HepG2 (cell line): ENCODE data around the gene IRF2. TPM values are rescaled to one million over a fixed set of nuclear protein-coding genes. Genes with fewer than 3 reads are reported as not detected.

Source experiments
- ATAC-seq: fragments of 200-7000 bp; cut with Tn5 transposase; 3 replicates; pipeline ENCODE4 v1.9.1; 2020; ENCODE audit warnings: mild to moderate bottlenecking, moderate library complexity
- BruUV-seq: library from RNA; stranded (reverse); fragments of 400-500 nt; replicated peaks from 2 replicates; lab custom pipeline; 2021; lab: Mats Ljungman, UMichigan
- CTCF ChIA-PET: fragments of 300-600 bp; formaldehyde crosslinking; extraction: SDS; loops from one replicate; lab custom pipeline; 2021; ENCODE audit warnings: low total read pairs, inconsistent platforms, low intra/inter-chr PET ratio; lab: Yijun Ruan, JAX
- POLR2A ChIA-PET: fragments of 350-600 bp; sonication (Branson Sonifier 250); formaldehyde crosslinking; loops from one replicate; lab custom pipeline; 2020; ENCODE audit warnings: antibody characterized with exemption, inconsistent platforms; lab: Yijun Ruan, JAX
- DNase-seq: peaks from one replicate; pipeline ENCODE4 v3.0.0-alpha.2; 2015; ENCODE audit warnings: low spot score
- FAIRE-seq: peaks from 3 replicates; lab custom pipeline; 2011; peaks lifted over from hg19 to GRCh38; lab: Jason Lieb, UNC
- H2AFZ ChIP-seq: one replicate; pipeline ENCODE4 v1.6.1; 2011; ENCODE audit warnings: low read length, inconsistent platforms
- H3K27ac ChIP-seq: fragments of 300-600 bp; 3 replicates; pipeline ENCODE4 v1.8.0; 2011; ENCODE audit warnings: mixed run types, mild to moderate bottlenecking, mixed read lengths, low read length, inconsistent platforms; ENCODE audit not compliant: insufficient read depth; ENCODE audit errors: extremely low read length
- H3K27me3 ChIP-seq, 2 experiments: fragments of 200-600 bp in 1 of 2; 2 replicates in 1 of 2; 3 replicates in 1 of 2; pipeline versions ENCODE4 v1.6.0 to v1.8.0; 2011; ENCODE audit warnings: low read length in 2 of 2, mild to moderate bottlenecking in 2 of 2, moderate library complexity in 2 of 2, inconsistent platforms in 1 of 2; ENCODE audit not compliant: insufficient read depth in 2 of 2, control insufficient read depth in 1 of 2
- H3K36me3 ChIP-seq, 2 experiments: fragments of 200-600 bp in 1 of 2; replicated peaks in 1 of 2; 2 replicates in 1 of 2; 3 replicates in 1 of 2; pipeline versions ENCODE4 v1.5.1 to v1.8.0; 2011; ENCODE audit warnings: low read length in 2 of 2, inconsistent platforms in 1 of 2; ENCODE audit not compliant: insufficient read depth in 2 of 2, control insufficient read depth in 1 of 2
- H3K4me1 ChIP-seq: 2 replicates; pipeline ENCODE4 v1.5.1; 2012; ENCODE audit warnings: low read length, inconsistent platforms; ENCODE audit not compliant: insufficient read depth
- H3K4me2 ChIP-seq: 2 replicates; pipeline ENCODE4 v1.6.0; 2011; ENCODE audit warnings: low read depth, low read length, inconsistent platforms
- H3K4me3 ChIP-seq, 3 experiments: fragments of 200-600 bp in 1 of 3; sonication (generic), shearing (Covaris generic) in 1 of 3; replicated peaks in 1 of 3; 2 replicates each; pipeline ENCODE4 v1.5.1; 2011 to 2016; ENCODE audit warnings: low read length in 3 of 3, inconsistent platforms in 2 of 3, low read depth in 2 of 3, mild to moderate bottlenecking in 2 of 3, control low read depth in 1 of 3, mixed read lengths in 1 of 3; ENCODE audit not compliant: insufficient read depth in 1 of 3
- H3K79me2 ChIP-seq: one replicate; pipeline ENCODE4 v1.6.1; 2011; ENCODE audit warnings: low read length, inconsistent platforms; ENCODE audit not compliant: insufficient read depth
- H3K9ac ChIP-seq: 2 replicates; pipeline ENCODE4 v1.6.0; 2011; ENCODE audit warnings: mild to moderate bottlenecking, low read depth, low read length, inconsistent platforms; ENCODE audit not compliant: insufficient read depth
- H3K9me3 ChIP-seq: 2 replicates; pipeline ENCODE4 v1.5.1; 2012; ENCODE audit warnings: mild to moderate bottlenecking, low read length
- H4K20me1 ChIP-seq: 2 replicates; pipeline ENCODE4 v1.6.0; 2011; ENCODE audit warnings: inconsistent platforms, mild to moderate bottlenecking, low read length, moderate library complexity; ENCODE audit not compliant: insufficient read depth
- FOXA1 ChIP-seq, 2 experiments: fragments of 450-650 bp in 1 of 2; sonication (generic) in 1 of 2; formaldehyde crosslinking in 1 of 2; IDR thresholded peaks; 2 replicates each; pipeline versions ENCODE4 v1.4.0 to v1.6.1; 2016 to 2020; ENCODE audit warnings: missing genetic modification reagents in 1 of 2
- FOXA3 ChIP-seq: IDR thresholded peaks from 2 replicates; pipeline ENCODE4 v1.6.1; 2016; ENCODE audit warnings: missing genetic modification reagents, missing compliant biosample characterization
- FOXC1 ChIP-seq: sonication (generic); formaldehyde crosslinking; IDR thresholded peaks from 2 replicates; pipeline ENCODE4 v1.8.0; 2022; ENCODE audit warnings: mild to moderate bottlenecking, missing genetic modification reagents, borderline replicate concordance
- PHF5A ChIP-seq: IDR thresholded peaks from one replicate; pipeline ENCODE4 v1.6.1; 2018; ENCODE audit warnings: low read depth, missing genetic modification reagents; ENCODE audit not compliant: unreplicated experiment
- RFXAP ChIP-seq: sonication (generic); formaldehyde crosslinking; IDR thresholded peaks from 2 replicates; pipeline ENCODE4 v1.4.0; 2020; ENCODE audit warnings: missing genetic modification reagents, borderline replicate concordance
- ZBTB42 ChIP-seq: sonication (generic); formaldehyde crosslinking; IDR thresholded peaks from 2 replicates; pipeline ENCODE4 v1.5.0; 2020; ENCODE audit warnings: mild to moderate bottlenecking, missing genetic modification reagents
- ZNF264 ChIP-seq: sonication (generic); formaldehyde crosslinking; IDR thresholded peaks from 2 replicates; pipeline ENCODE4 v1.4.0; 2020; ENCODE audit warnings: missing genetic modification reagents
- ZNF292 ChIP-seq: sonication (generic); formaldehyde crosslinking; IDR thresholded peaks from 2 replicates; pipeline ENCODE4 v1.8.1; 2022; ENCODE audit warnings: mild to moderate bottlenecking, low read depth, missing genetic modification reagents, borderline replicate concordance
- WGBS: methylation state at CpG from one replicate; pipeline ENCODE4 v1.1.6; 2017; ENCODE audit warnings: low lambda C conversion rate; 5-methylcytosine and 5-hydroxymethylcytosine counted together
- in situ Hi-C: cut with HindIII; loops from 2 replicates; pipeline ENCODE4 v1.10.0; 2017; ENCODE audit warnings: low pct_unique_long_range_greater_than_20kb; ENCODE audit not compliant: extremely low pct_ligation_motif_present
- intact Hi-C: fragments of 100-400 bp; cut with micrococcal nuclease; formaldehyde crosslinking; loops from one replicate; pipeline ENCODE4 v1.10.0; 2022; ENCODE audit not compliant: unreplicated experiment
- polyA plus RNA-seq, 8 experiments: library from polyadenylated mRNA; depleted of rRNA in 3 of 8; stranded (reverse) in 7 of 8; unstranded in 1 of 8; fragments of >200 nt; fragmentation: Illumina TruSeq in 4 of 8; extraction: Trizol in 4 of 8; gene quantifications; 2 replicates each; pipeline versions ENCODE4 v1.2.1 to v1.2.3, GENCODE V29; 2011 to 2016; ENCODE audit warnings: low read depth in 4 of 8, missing spikeins in 1 of 8, mixed read lengths in 1 of 8; ENCODE audit not compliant: insufficient read depth in 1 of 8
- total RNA-seq, 5 experiments: library from RNA; depleted of rRNA; stranded (reverse); fragments of >200 nt; fragmentation: Illumina TruSeq; extraction: Trizol; gene quantifications; 2 replicates each; pipeline ENCODE4 v1.2.3, GENCODE V29; 2016; ENCODE audit warnings: low read depth in 1 of 5
- TF ChIP-seq, protein P1 (sequence below): IDR thresholded peaks from 2 replicates; pipeline ENCODE4 v1.6.1; 2012; ENCODE audit warnings: low read length, improper control_type of control experiment
- TF ChIP-seq, protein P2 (sequence below): fragments of 450-650 bp; IDR thresholded peaks from 2 replicates; pipeline ENCODE4 v1.6.1; 2017; ENCODE audit warnings: mild to moderate bottlenecking
- TF ChIP-seq, protein P3 (sequence below): sonication (generic); formaldehyde crosslinking; IDR thresholded peaks from 2 replicates; pipeline ENCODE4 v1.5.0; 2020; ENCODE audit warnings: missing genetic modification reagents, mild to moderate bottlenecking, borderline replicate concordance

IRF2 gene
- total and polyA plus RNA-seq, 2 of the 13 experiments (the other 11 are each of a cell fraction or from before 2014, with no cell fraction given) = 15.5 to 28.8 TPM

DNA sequence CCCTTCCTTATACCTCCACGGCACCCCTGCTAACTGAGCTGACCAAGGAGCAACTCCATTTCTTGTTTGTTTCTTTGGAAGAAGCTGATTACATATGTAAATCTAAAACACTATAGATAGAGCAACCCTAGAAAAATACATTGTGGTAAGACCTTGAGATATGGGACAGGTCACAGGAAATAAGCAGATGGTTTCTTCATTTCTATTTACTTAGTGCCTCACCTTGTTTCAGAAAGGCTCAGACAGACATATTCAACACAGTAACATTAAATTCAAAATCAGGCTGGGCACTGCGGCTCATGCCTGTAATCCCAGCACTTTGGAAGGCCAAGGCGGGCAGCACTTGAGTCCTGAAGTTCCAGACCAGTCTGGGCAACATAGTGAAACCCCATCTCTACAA, 47.3 kb downstream of the IRF2 start:
- BruUV-seq = no TSS peak
- FAIRE-seq = no peak
- Histone ChIP-seq H3K9me3 (no peaks in the 10 kb centered on the region), H4K20me1 (peaks cover 3% of the 10 kb centered on the region; the same call in 1 of the 2 replicates), H3K4me2 (no peak overlapping the region), H3K4me1 (peaks cover 10% of the 10 kb centered on the region), H3K4me3 (no peak overlapping the region), H3K36me3 (peaks cover 13 to 58% of the 10 kb centered on the region in 2 experiments), H3K9ac (no peak overlapping the region), H3K27ac (no peak overlapping the region), H3K79me2 (peaks cover 18% of the 10 kb centered on the region), H3K27me3 (no peaks in the 10 kb centered on the region), H2AFZ (no peak overlapping the region)
- 92% methylated on average over 3 of the region's 3 CpGs for WGBS
- ChIA-PET CTCF (no interaction called here), POLR2A (interaction anchor here (1.9 kb wide), 1 partner anchor 13 kb away, joined by 5 read pairs; no protein-coding TSS in a partner anchor)
- ATAC-seq = no peak
- DNase-seq = no peak
- intact Hi-C loops (no loop called here), in situ Hi-C loops (no loop called here)
- TF ChIP-seq FOXC1 = no peak
- TF ChIP-seq PHF5A (CRISPR knock-in tag) = no peak
- TF ChIP-seq, protein P1, sequence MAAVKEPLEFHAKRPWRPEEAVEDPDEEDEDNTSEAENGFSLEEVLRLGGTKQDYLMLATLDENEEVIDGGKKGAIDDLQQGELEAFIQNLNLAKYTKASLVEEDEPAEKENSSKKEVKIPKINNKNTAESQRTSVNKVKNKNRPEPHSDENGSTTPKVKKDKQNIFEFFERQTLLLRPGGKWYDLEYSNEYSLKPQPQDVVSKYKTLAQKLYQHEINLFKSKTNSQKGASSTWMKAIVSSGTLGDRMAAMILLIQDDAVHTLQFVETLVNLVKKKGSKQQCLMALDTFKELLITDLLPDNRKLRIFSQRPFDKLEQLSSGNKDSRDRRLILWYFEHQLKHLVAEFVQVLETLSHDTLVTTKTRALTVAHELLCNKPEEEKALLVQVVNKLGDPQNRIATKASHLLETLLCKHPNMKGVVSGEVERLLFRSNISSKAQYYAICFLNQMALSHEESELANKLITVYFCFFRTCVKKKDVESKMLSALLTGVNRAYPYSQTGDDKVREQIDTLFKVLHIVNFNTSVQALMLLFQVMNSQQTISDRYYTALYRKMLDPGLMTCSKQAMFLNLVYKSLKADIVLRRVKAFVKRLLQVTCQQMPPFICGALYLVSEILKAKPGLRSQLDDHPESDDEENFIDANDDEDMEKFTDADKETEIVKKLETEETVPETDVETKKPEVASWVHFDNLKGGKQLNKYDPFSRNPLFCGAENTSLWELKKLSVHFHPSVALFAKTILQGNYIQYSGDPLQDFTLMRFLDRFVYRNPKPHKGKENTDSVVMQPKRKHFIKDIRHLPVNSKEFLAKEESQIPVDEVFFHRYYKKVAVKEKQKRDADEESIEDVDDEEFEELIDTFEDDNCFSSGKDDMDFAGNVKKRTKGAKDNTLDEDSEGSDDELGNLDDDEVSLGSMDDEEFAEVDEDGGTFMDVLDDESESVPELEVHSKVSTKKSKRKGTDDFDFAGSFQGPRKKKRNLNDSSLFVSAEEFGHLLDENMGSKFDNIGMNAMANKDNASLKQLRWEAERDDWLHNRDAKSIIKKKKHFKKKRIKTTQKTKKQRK = no peak
- TF ChIP-seq ZNF292 (CRISPR knock-in tag) = no peak
- TF ChIP-seq ZNF264 (CRISPR knock-in tag) = no peak
- no peak for TF ChIP-seq RFXAP
- TF ChIP-seq, protein P2, sequence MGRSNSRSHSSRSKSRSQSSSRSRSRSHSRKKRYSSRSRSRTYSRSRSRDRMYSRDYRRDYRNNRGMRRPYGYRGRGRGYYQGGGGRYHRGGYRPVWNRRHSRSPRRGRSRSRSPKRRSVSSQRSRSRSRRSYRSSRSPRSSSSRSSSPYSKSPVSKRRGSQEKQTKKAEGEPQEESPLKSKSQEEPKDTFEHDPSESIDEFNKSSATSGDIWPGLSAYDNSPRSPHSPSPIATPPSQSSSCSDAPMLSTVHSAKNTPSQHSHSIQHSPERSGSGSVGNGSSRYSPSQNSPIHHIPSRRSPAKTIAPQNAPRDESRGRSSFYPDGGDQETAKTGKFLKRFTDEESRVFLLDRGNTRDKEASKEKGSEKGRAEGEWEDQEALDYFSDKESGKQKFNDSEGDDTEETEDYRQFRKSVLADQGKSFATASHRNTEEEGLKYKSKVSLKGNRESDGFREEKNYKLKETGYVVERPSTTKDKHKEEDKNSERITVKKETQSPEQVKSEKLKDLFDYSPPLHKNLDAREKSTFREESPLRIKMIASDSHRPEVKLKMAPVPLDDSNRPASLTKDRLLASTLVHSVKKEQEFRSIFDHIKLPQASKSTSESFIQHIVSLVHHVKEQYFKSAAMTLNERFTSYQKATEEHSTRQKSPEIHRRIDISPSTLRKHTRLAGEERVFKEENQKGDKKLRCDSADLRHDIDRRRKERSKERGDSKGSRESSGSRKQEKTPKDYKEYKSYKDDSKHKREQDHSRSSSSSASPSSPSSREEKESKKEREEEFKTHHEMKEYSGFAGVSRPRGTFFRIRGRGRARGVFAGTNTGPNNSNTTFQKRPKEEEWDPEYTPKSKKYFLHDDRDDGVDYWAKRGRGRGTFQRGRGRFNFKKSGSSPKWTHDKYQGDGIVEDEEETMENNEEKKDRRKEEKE = no peak
- TF ChIP-seq, protein P3, sequence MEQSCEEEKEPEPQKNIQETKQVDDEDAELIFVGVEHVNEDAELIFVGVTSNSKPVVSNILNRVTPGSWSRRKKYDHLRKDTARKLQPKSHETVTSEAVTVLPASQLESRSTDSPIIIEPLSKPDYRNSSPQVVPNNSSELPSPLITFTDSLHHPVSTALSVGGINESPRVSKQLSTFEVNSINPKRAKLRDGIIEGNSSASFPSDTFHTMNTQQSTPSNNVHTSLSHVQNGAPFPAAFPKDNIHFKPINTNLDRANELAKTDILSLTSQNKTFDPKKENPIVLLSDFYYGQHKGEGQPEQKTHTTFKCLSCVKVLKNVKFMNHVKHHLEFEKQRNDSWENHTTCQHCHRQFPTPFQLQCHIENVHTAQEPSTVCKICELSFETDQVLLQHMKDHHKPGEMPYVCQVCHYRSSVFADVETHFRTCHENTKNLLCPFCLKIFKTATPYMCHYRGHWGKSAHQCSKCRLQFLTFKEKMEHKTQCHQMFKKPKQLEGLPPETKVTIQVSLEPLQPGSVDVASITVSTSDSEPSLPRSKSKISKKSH (CRISPR knock-in tag) = no peak
- TF ChIP-seq ZBTB42 (CRISPR knock-in tag) = no peak
- 0 out of 2 replicates have a peak, but pooled peaks have one; percentile 34 for TF ChIP-seq FOXA3 (CRISPR knock-in tag)
- TF ChIP-seq FOXA1 (IDR thresholded peaks at IDR 0.05) = no peak
- 0 out of 2 replicates have a peak, but pooled peaks have one; percentile 9 for TF ChIP-seq FOXA1 (CRISPR knock-in tag; IDR thresholded peaks at IDR 0.05)
